ENCODE data around the gene C16orf95.
"Not testable (repeated sequence)": the region's sequence is repeated elsewhere in the genome, so short reads cannot be mapped to it uniquely, and the experiment has no call there.

C16orf95 gene

GRCh38 chr16:87340198-87340597, 23.0 kb upstream of the C16orf95 start:
- no CpG with 5 or more reads among the region's 5 CpGs for WGBS (ENCODE audit: insufficient coverage)
- Histone ChIP-seq H3K27ac (ENCODE audit: insufficient read depth in 1 of 2, low read depth in 1 of 2, low read length in 2 of 2, poor library complexity in 1 of 2, severe bottlenecking in 2 of 2) (no peak overlapping the region), H3K4me1 (ENCODE audit: control extremely low read depth in 1 of 4, control insufficient read depth in 4 of 4, insufficient read depth in 4 of 4, low read length in 3 of 4) (peaks cover 6 to 32% (median 25%) of the 10 kb centered on the region in 4 experiments), H3K4me3 (ENCODE audit: control insufficient read depth in 1 of 7, extremely low read depth in 1 of 7, insufficient read depth in 4 of 7, low read depth in 2 of 7, low read length in 6 of 7) (no peak overlapping the region), H3K27me3 (replicated peaks in 2 of 5; ENCODE audit: control insufficient read depth in 4 of 5, insufficient read depth in 5 of 5, low read length in 4 of 5) (no peaks in the 10 kb centered on the region), H3K36me3 (ENCODE audit: control insufficient read depth in 4 of 4, insufficient read depth in 4 of 4, low read length in 3 of 4) (peaks cover 3 to 40% (median 27%) of the 10 kb centered on the region in 4 experiments), H3K9me3 (ENCODE audit: control extremely low read depth in 1 of 5, control insufficient read depth in 4 of 5, insufficient read depth in 2 of 5, low read depth in 1 of 5, low read length in 4 of 5) (no peaks in the 10 kb centered on the region)
- ChIA-PET CTCF (interaction anchor here (1.4 kb wide), 1 partner anchor 24 kb away, joined by 5 read pairs; no protein-coding TSS in a partner anchor), POLR2A (no interaction called here)
- no peak for DNase-seq

DNA sequence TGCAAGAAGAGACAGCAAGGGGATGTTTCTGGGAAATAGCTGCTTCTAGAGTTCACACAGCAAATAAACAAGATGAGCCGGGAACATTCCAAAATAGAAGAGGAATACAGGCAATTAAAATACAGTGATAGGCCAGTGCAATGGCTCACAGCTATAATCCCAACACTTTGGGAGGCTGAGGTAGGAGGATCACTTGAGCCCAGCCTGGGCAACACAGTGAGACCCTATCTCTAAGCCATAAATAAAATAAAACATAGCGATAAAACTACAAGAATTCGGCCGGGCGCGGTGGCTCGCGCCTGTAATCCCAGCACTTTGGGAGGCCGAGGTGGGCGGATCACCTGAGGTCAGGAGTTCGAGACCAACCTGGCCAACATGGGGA, 22.5 kb upstream of the C16orf95 start:
- 98% methylated on average over 6 of the region's 11 CpGs for WGBS (ENCODE audit: insufficient coverage)
- POLR2A ChIA-PET; DNase-seq; H3K4me3 ChIP-seq (ENCODE audit: control insufficient read depth in 1 of 7, extremely low read depth in 1 of 7, insufficient read depth in 4 of 7, low read depth in 2 of 7, low read length in 6 of 7); H3K9me3 ChIP-seq (ENCODE audit: control extremely low read depth in 1 of 5, control insufficient read depth in 4 of 5, insufficient read depth in 2 of 5, low read depth in 1 of 5, low read length in 4 of 5); H3K27ac ChIP-seq (ENCODE audit: insufficient read depth in 1 of 2, low read depth in 1 of 2, low read length in 2 of 2, poor library complexity in 1 of 2, severe bottlenecking in 2 of 2); H3K27me3 ChIP-seq (replicated peaks in 2 of 5; ENCODE audit: control insufficient read depth in 4 of 5, insufficient read depth in 5 of 5, low read length in 4 of 5): not testable (repeated sequence)
- Histone ChIP-seq H3K4me1 (ENCODE audit: control extremely low read depth in 1 of 4, control insufficient read depth in 4 of 4, insufficient read depth in 4 of 4, low read length in 3 of 4) (peaks cover 6 to 35% (median 26%) of the 10 kb centered on the region in 4 experiments), H3K36me3 (ENCODE audit: control insufficient read depth in 4 of 4, insufficient read depth in 4 of 4, low read length in 3 of 4) (peaks cover 3 to 45% (median 31%) of the 10 kb centered on the region in 4 experiments)
- CTCF ChIA-PET = interaction anchor here (1.4 kb wide), 1 partner anchor 24 kb away, joined by 5 read pairs; no protein-coding TSS in a partner anchor

DNA sequence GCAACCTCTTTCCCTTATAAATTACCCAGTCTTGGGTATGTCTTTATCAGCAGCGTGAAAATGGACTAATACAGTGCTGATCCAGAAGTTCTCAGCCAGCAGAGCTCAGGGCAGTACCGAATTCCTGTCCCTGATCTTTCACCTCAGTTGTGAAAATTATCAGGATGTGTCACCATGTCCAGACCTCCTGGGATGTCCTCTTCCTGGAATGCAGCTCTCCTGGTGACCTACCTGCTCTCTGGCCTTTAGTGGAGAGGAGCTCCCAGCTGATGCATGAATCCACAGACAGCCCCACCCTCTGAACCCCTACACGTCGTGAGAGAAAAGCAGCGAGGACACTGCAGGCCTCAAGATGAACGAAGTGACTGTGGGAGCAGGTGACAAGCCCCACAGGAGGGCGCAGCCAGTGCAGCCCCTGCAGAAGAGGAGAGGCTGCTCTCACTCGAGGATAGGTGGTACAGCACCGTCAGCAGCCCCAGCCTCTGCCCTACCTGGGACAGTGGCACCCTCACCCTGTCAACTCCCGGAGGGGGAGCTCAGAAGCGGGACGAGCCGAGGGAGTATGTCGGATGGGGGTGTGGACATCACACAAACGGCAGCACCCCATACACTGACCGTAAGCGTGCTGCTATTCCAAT, 22.0 kb upstream of the C16orf95 start:
- Histone ChIP-seq H3K4me1 (ENCODE audit: control extremely low read depth in 1 of 4, control insufficient read depth in 4 of 4, insufficient read depth in 4 of 4, low read length in 3 of 4) (peaks cover 6 to 35% (median 26%) of the 10 kb centered on the region in 4 experiments), H3K9me3 (ENCODE audit: control extremely low read depth in 1 of 5, control insufficient read depth in 4 of 5, insufficient read depth in 2 of 5, low read depth in 1 of 5, low read length in 4 of 5) (no peaks in the 10 kb centered on the region), H3K4me3 (ENCODE audit: control insufficient read depth in 1 of 7, extremely low read depth in 1 of 7, insufficient read depth in 4 of 7, low read depth in 2 of 7, low read length in 6 of 7) (no peak overlapping the region), H3K36me3 (ENCODE audit: control insufficient read depth in 4 of 4, insufficient read depth in 4 of 4, low read length in 3 of 4) (peaks cover 5 to 50% (median 34%) of the 10 kb centered on the region in 4 experiments), H3K27me3 (replicated peaks in 2 of 5; ENCODE audit: control insufficient read depth in 4 of 5, insufficient read depth in 5 of 5, low read length in 4 of 5) (no peaks in the 10 kb centered on the region), H3K27ac (ENCODE audit: insufficient read depth in 1 of 2, low read depth in 1 of 2, low read length in 2 of 2, poor library complexity in 1 of 2, severe bottlenecking in 2 of 2) (no peak overlapping the region)
- ChIA-PET CTCF (interaction anchor here (1.4 kb wide), 1 partner anchor 25 kb away, joined by 5 read pairs; no protein-coding TSS in a partner anchor), POLR2A (no interaction called here)
- no peak for DNase-seq
- WGBS (ENCODE audit: insufficient coverage) = 98% methylated on average over 12 of the region's 17 CpGs

GRCh38 chr16:87338155-87338765, 21.1 kb upstream of the C16orf95 start:
- CTCF ChIA-PET = no interaction called here
- H3K4me1 ChIP-seq (ENCODE audit: control extremely low read depth in 1 of 4, control insufficient read depth in 4 of 4, insufficient read depth in 4 of 4, low read length in 3 of 4) = peaks cover 6 to 35% (median 26%) of the 10 kb centered on the region in 4 experiments
- H3K9me3 ChIP-seq (ENCODE audit: control extremely low read depth in 1 of 5, control insufficient read depth in 4 of 5, insufficient read depth in 2 of 5, low read depth in 1 of 5, low read length in 4 of 5) = no peaks in the 10 kb centered on the region
- no peak for DNase-seq
- H3K27ac ChIP-seq (ENCODE audit: insufficient read depth in 1 of 2, low read depth in 1 of 2, low read length in 2 of 2, poor library complexity in 1 of 2, severe bottlenecking in 2 of 2) = no peak overlapping the region
- no peaks in the 10 kb centered on the region for H3K27me3 ChIP-seq (replicated peaks in 2 of 5; ENCODE audit: control insufficient read depth in 4 of 5, insufficient read depth in 5 of 5, low read length in 4 of 5)
- POLR2A ChIA-PET = no interaction called here
- WGBS (ENCODE audit: insufficient coverage) = 92% methylated on average over 15 of the region's 18 CpGs
- no peak overlapping the region for H3K4me3 ChIP-seq (ENCODE audit: control insufficient read depth in 1 of 7, extremely low read depth in 1 of 7, insufficient read depth in 4 of 7, low read depth in 2 of 7, low read length in 6 of 7)
- H3K36me3 ChIP-seq (ENCODE audit: control insufficient read depth in 4 of 4, insufficient read depth in 4 of 4, low read length in 3 of 4) = peaks cover 7 to 50% (median 37%) of the 10 kb centered on the region in 4 experiments

GRCh38 chr16:87337262-87337771, 20.1 kb upstream of the C16orf95 start:
- Histone ChIP-seq H3K36me3 (ENCODE audit: control insufficient read depth in 4 of 4, insufficient read depth in 4 of 4, low read length in 3 of 4) (peaks cover 7 to 49% (median 32%) of the 10 kb centered on the region in 4 experiments), H3K4me3 (ENCODE audit: control insufficient read depth in 1 of 7, extremely low read depth in 1 of 7, insufficient read depth in 4 of 7, low read depth in 2 of 7, low read length in 6 of 7) (peak overlapping the region in 2 of 7 experiments; percentile 6 to 45), H3K4me1 (ENCODE audit: control extremely low read depth in 1 of 4, control insufficient read depth in 4 of 4, insufficient read depth in 4 of 4, low read length in 3 of 4) (peaks cover 6 to 35% (median 26%) of the 10 kb centered on the region in 4 experiments), H3K27me3 (replicated peaks in 2 of 5; ENCODE audit: control insufficient read depth in 4 of 5, insufficient read depth in 5 of 5, low read length in 4 of 5) (no peaks in the 10 kb centered on the region), H3K27ac (ENCODE audit: insufficient read depth in 1 of 2, low read depth in 1 of 2, low read length in 2 of 2, poor library complexity in 1 of 2, severe bottlenecking in 2 of 2) (no peak overlapping the region), H3K9me3 (ENCODE audit: control extremely low read depth in 1 of 5, control insufficient read depth in 4 of 5, insufficient read depth in 2 of 5, low read depth in 1 of 5, low read length in 4 of 5) (no peaks in the 10 kb centered on the region)
- ChIA-PET POLR2A (no interaction called here), CTCF (interaction anchor here (1.1 to 2.2 kb wide), 2 partner anchors 13 to 19 kb away, joined by 3 to 7 read pairs; no protein-coding TSS in a partner anchor)
- 0% methylated on average over 12 of the region's 16 CpGs for WGBS (ENCODE audit: insufficient coverage)
- DNase-seq = peak; percentile 52 to 80 (median 78)

- Histone ChIP-seq H3K36me3 (ENCODE audit: control insufficient read depth in 4 of 4, insufficient read depth in 4 of 4, low read length in 3 of 4) (peaks cover 7 to 48% (median 29%) of the 10 kb centered on the region in 4 experiments), H3K4me1 (ENCODE audit: control extremely low read depth in 1 of 4, control insufficient read depth in 4 of 4, insufficient read depth in 4 of 4, low read length in 3 of 4) (peaks cover 6 to 35% (median 26%) of the 10 kb centered on the region in 4 experiments), H3K9me3 (ENCODE audit: control extremely low read depth in 1 of 5, control insufficient read depth in 4 of 5, insufficient read depth in 2 of 5, low read depth in 1 of 5, low read length in 4 of 5) (no peaks in the 10 kb centered on the region), H3K4me3 (ENCODE audit: control insufficient read depth in 1 of 7, extremely low read depth in 1 of 7, insufficient read depth in 4 of 7, low read depth in 2 of 7, low read length in 6 of 7) (peak overlapping the region in 1 of 7 experiments; percentile 45), H3K27me3 (replicated peaks in 2 of 5; ENCODE audit: control insufficient read depth in 4 of 5, insufficient read depth in 5 of 5, low read length in 4 of 5) (no peaks in the 10 kb centered on the region), H3K27ac (ENCODE audit: insufficient read depth in 1 of 2, low read depth in 1 of 2, low read length in 2 of 2, poor library complexity in 1 of 2, severe bottlenecking in 2 of 2) (no peak overlapping the region)
- WGBS (ENCODE audit: insufficient coverage) = 97% methylated on average over 8 of the region's 19 CpGs
- peak; percentile 21 to 60 (median 48) for DNase-seq
- ChIA-PET POLR2A (no interaction called here), CTCF (interaction anchor here (1.1 to 2.2 kb wide), 2 partner anchors 12 to 19 kb away, joined by 3 to 7 read pairs; no protein-coding TSS in a partner anchor)
Observed at GRCh38 chr16:87336434-87337240, 19.4 kb upstream of the C16orf95 start.
